Prostate gland (tissue), 2 donors: ENCODE results near the gene ALX3.

Experiments used
- POLR2AphosphoS5 ChIP-seq: sonication (generic); formaldehyde crosslinking; IDR thresholded peaks from one replicate; pipeline ENCODE4 v1.6.1; 2017; ENCODE audit warnings: antibody characterized with exemption
- TF ChIP-seq, protein P1 (sequence below), 4 experiments: fragments of 200-600 bp in 2 of 4; fragments of 450-650 bp in 2 of 4; sonication (generic) in 2 of 4; IDR thresholded peaks; 1 replicate in 3 of 4; 2 replicates in 1 of 4; pipeline ENCODE4 v1.5.1; 2016 to 2019; ENCODE audit warnings: antibody characterized with exemption in 4 of 4, mild to moderate bottlenecking in 2 of 4, moderate library complexity in 2 of 4

DNA sequence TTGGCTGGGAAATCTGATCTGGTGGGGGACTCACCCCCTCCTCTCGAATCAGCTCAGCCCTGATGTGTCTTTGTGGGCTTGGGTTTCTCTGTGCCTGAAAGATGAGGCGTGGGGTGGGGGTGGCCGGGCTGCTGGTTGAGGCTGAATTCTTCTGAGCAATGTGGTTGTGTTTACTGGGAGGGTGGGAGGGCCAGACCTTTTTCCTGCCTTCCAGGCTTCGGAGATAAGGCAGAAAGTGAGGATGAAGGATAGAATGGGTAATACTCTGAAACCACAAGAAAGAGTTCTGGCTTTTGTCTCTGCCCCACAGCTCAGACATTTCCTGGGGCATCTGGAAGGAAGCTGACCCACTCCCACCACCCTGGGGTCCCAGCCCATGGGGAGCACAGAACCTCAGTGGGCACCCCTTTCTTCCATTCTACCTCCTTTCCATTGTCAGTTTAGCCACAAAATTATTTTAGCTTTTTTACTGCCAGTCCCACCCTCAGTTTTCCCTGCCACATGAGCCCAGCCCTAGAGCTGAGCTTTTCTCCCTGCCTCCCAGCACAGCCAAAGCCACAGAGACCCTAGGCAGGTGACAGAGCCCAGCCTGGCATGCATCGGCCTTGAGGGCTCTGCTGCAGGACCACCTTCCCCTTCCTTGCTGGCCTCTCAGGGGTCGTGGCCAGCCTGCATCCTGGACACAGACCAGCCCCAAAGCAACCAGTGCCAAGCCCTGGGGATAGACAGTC, 11.2 kb downstream of the ALX3 start:
- TF ChIP-seq, protein P1, sequence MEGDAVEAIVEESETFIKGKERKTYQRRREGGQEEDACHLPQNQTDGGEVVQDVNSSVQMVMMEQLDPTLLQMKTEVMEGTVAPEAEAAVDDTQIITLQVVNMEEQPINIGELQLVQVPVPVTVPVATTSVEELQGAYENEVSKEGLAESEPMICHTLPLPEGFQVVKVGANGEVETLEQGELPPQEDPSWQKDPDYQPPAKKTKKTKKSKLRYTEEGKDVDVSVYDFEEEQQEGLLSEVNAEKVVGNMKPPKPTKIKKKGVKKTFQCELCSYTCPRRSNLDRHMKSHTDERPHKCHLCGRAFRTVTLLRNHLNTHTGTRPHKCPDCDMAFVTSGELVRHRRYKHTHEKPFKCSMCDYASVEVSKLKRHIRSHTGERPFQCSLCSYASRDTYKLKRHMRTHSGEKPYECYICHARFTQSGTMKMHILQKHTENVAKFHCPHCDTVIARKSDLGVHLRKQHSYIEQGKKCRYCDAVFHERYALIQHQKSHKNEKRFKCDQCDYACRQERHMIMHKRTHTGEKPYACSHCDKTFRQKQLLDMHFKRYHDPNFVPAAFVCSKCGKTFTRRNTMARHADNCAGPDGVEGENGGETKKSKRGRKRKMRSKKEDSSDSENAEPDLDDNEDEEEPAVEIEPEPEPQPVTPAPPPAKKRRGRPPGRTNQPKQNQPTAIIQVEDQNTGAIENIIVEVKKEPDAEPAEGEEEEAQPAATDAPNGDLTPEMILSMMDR (IDR thresholded peaks at IDR 0.05): no peak
- TF ChIP-seq POLR2AphosphoS5: no peak
